ENCODE results near the gene S100A7.

The S100A7 gene

DNA sequence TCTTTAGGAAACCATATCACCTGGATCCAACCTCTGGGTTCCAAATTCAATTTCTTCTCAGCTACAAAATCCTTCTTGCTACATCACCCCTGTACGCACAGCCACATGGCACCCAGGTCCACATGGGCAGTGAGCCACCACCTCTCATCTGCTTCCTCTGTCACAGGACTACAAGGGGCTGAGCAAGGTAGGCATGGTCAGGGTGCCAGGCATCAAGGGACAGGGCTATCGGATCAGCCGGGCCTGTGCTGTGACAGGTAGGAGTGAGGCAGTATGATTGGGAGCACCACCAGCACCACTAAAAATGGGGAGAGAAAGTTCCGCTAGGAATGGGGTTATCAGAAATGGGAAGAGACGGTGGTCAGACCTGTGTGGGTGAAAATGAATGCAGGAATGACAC lies 45.9 kb upstream of the S100A7 start:
- H3K4me3 ChIP-seq (ENCODE audit: low read depth in 1 of 2, low read length in 1 of 2) = no peak overlapping the region

DNA sequence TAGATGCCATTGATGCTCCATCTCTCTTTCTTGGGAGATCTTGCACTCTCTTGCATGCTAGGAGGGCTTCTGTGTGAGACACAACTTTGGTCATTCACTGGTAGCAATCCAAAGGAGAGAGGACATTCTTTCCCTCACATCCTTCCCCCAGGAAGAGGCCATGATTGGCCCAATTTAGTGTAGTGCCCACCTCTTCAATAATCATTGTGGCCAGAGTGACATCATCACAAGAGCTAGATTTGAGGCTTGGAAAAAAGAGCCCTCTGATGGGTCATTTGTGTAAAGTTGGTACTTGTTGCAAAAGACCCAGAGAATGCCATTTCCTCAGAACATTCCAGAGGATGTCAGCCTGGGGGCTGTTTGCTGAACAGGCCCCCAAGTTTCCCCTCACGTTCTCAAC lies 45.1 kb upstream of the S100A7 start:
- H3K4me1 ChIP-seq (ENCODE audit: control insufficient read depth in 1 of 2, insufficient read depth in 1 of 2, low read depth in 1 of 2, low read length in 1 of 2) = peaks cover 1 to 3% of the 10 kb centered on the region in 2 experiments
- no peaks in the 10 kb centered on the region for H3K27me3 ChIP-seq
- TF ChIP-seq, protein P1, sequence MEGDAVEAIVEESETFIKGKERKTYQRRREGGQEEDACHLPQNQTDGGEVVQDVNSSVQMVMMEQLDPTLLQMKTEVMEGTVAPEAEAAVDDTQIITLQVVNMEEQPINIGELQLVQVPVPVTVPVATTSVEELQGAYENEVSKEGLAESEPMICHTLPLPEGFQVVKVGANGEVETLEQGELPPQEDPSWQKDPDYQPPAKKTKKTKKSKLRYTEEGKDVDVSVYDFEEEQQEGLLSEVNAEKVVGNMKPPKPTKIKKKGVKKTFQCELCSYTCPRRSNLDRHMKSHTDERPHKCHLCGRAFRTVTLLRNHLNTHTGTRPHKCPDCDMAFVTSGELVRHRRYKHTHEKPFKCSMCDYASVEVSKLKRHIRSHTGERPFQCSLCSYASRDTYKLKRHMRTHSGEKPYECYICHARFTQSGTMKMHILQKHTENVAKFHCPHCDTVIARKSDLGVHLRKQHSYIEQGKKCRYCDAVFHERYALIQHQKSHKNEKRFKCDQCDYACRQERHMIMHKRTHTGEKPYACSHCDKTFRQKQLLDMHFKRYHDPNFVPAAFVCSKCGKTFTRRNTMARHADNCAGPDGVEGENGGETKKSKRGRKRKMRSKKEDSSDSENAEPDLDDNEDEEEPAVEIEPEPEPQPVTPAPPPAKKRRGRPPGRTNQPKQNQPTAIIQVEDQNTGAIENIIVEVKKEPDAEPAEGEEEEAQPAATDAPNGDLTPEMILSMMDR (IDR thresholded peaks at IDR 0.05) = no peak
- no peak overlapping the region for H3K27ac ChIP-seq
- no peaks in the 10 kb centered on the region for H3K36me3 ChIP-seq
- no peaks in the 10 kb centered on the region for H3K9me3 ChIP-seq
- H3K4me3 ChIP-seq (ENCODE audit: low read depth in 1 of 2, low read length in 1 of 2) = no peak overlapping the region

More for the DNA sequence above, 45.9 kb upstream of the S100A7 start:
- no peaks in the 10 kb centered on the region for H3K27me3 ChIP-seq
- H3K9me3 ChIP-seq = no peaks in the 10 kb centered on the region
- H3K27ac ChIP-seq = no peak overlapping the region
- H3K36me3 ChIP-seq = no peaks in the 10 kb centered on the region
- TF ChIP-seq, protein P1 (IDR thresholded peaks at IDR 0.05) = no peak
- peaks cover 8 to 11% of the 10 kb centered on the region in 2 experiments for H3K4me1 ChIP-seq (ENCODE audit: control insufficient read depth in 1 of 2, insufficient read depth in 1 of 2, low read depth in 1 of 2, low read length in 1 of 2)

DNA sequence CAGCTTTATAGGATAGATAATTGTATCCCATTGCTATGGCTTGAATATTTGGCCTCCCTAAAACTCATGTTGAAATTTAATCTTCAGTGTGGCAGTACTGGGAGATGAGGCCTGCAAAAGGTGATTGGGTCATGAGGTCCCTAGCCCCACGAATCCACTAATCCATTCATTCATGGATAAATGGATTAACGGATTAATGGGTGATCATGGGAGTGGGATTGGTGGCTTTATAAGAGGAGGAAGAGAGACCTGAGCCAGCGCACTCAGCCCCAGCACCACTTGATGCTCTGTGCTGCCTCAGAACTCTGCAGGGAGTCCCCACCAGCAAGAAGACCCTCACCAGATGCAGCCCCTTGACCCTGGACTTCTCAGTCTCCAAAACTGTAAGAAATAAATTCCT lies 43.3 kb upstream of the S100A7 start:
- TF ChIP-seq, protein P1 (IDR thresholded peaks at IDR 0.05) = no peak
- no peak overlapping the region for H3K27ac ChIP-seq

DNA sequence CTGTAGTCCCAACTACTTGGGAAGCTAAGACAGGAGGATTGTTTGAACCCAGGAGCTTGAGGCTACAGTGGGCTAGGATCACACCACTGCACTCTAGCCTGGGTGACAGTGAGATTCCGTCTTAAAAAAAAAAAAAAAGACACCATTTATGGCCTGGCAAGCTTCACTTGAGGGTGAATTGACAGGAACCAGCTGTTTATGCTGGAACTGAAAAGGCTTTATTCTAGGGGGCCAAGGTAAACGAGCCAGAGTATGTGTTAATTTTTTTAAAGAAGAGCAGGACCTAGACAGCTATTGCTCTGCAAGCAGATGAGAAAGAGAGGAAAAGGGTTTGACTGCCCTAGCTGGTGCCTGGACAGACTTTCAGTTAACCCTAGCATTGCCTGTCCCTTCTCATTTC lies 38.3 kb upstream of the S100A7 start:
- peaks cover 29% of the 10 kb centered on the region for H3K27me3 ChIP-seq
- TF ChIP-seq, protein P1 (IDR thresholded peaks at IDR 0.05) = no peak
- no peak overlapping the region for H3K27ac ChIP-seq
- H3K9me3 ChIP-seq = no peaks in the 10 kb centered on the region
- H3K4me1 ChIP-seq (ENCODE audit: control insufficient read depth in 1 of 2, insufficient read depth in 1 of 2, low read depth in 1 of 2, low read length in 1 of 2) = peaks cover 6 to 7% of the 10 kb centered on the region in 2 experiments
- H3K4me3 ChIP-seq (ENCODE audit: low read depth in 1 of 2, low read length in 1 of 2) = no peak overlapping the region
- H3K36me3 ChIP-seq = no peaks in the 10 kb centered on the region

More for the DNA sequence above, 43.3 kb upstream of the S100A7 start:
- no peaks in the 10 kb centered on the region for H3K36me3 ChIP-seq
- H3K4me1 ChIP-seq (ENCODE audit: control insufficient read depth in 1 of 2, insufficient read depth in 1 of 2, low read depth in 1 of 2, low read length in 1 of 2) = no peaks in the 10 kb centered on the region
- no peak overlapping the region for H3K4me3 ChIP-seq (ENCODE audit: low read depth in 1 of 2, low read length in 1 of 2)
- H3K9me3 ChIP-seq = no peaks in the 10 kb centered on the region
- peaks cover 14% of the 10 kb centered on the region for H3K27me3 ChIP-seq

DNA sequence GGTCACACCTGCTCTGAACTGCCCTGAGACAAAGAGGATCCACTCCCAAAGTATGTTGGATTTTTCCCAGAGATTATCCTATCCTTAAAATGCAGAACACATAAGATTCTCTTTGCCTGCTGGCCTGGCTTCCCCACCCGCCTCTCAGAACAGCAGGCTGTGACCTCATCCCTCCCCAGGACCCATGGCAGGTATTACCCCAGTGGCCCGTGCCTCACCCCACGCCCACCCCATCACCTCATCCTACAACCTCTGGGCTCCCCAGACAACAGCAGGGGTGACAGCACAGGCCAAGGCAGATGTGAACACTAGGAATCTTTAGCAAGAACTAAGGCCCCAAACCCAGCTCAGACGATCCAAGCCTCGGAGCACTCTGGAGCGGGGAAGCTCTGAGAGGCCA lies 35.1 kb upstream of the S100A7 start:
- H3K9me3 ChIP-seq = no peaks in the 10 kb centered on the region
- peaks cover 22 to 23% of the 10 kb centered on the region in 2 experiments for H3K4me1 ChIP-seq (ENCODE audit: control insufficient read depth in 1 of 2, insufficient read depth in 1 of 2, low read depth in 1 of 2, low read length in 1 of 2)
- no peak overlapping the region for H3K27ac ChIP-seq
- TF ChIP-seq, protein P1 (IDR thresholded peaks at IDR 0.05) = no peak
- H3K36me3 ChIP-seq = no peaks in the 10 kb centered on the region
- H3K27me3 ChIP-seq = peaks cover 29% of the 10 kb centered on the region
- H3K4me3 ChIP-seq (ENCODE audit: low read depth in 1 of 2, low read length in 1 of 2) = no peak overlapping the region

Data from neutrophil (primary cell).